Stimulated activated CD8-positive, alpha-beta memory T cell treated with anti-CD3 and anti-CD28 coated beads, Interleukin-15, amount 100 ng/mL, for 4 hours (primary cell): ENCODE data around the gene IFIT1B.
"Not testable (repeated sequence)": the region's sequence is repeated elsewhere in the genome, so short reads cannot be mapped to it uniquely, and the experiment has no call there.

Experiments used
- DNase-seq, 2 donors: peaks; one replicate each; pipeline ENCODE4 v3.0.0-alpha.2; 2020; ENCODE audit warnings: low read depth in 2 of 2

IFIT1B gene

GRCh38 chr10:89382757-89383156 is 4.9 kb downstream of the IFIT1B start:
- no peak for DNase-seq

GRCh38 chr10:89384474-89385340 is 6.9 kb downstream of the IFIT1B start:
- no peak for DNase-seq

- no peak for DNase-seq
These were observed 10.9 kb downstream of the IFIT1B start for GRCh38 chr10:89388806-89389205.

GRCh38 chr10:89389254-89389653 is 11.4 kb downstream of the IFIT1B start:
- DNase-seq = no peak

GRCh38 chr10:89390476-89391225 is 12.8 kb downstream of the IFIT1B start:
- DNase-seq = no peak

- not testable (repeated sequence) for DNase-seq
These were observed 13.3 kb downstream of the IFIT1B start for GRCh38 chr10:89391226-89391576.

GRCh38 chr10:89391907-89392756 is 14.3 kb downstream of the IFIT1B start, which contains the start of gene IFIT1:
Gene IFIT1, plus strand, starts transcription at chr10:89392623. Its CDS starts 90 bp downstream, at chr10:89392713.
- peak in 1 of 2 donors; percentile 20 for DNase-seq

GRCh38 chr10:89392974-89393373 is 15.1 kb downstream of the IFIT1B start:
- no peak for DNase-seq

- DNase-seq = no peak
These were observed 16.0 kb downstream of the IFIT1B start for GRCh38 chr10:89393898-89394297.

GRCh38 chr10:89395141-89395540 is 17.3 kb downstream of the IFIT1B start:
- DNase-seq = no peak

- DNase-seq = no peak
These were observed 20.3 kb downstream of the IFIT1B start for GRCh38 chr10:89398003-89398749.

GRCh38 chr10:89399956-89400355 is 22.1 kb downstream of the IFIT1B start:
- DNase-seq = no peak

GRCh38 chr10:89403043-89403442 is 25.2 kb downstream of the IFIT1B start:
- DNase-seq = no peak

GRCh38 chr10:89404104-89405047 is 26.5 kb downstream of the IFIT1B start:
- DNase-seq = no peak

- DNase-seq = not testable (repeated sequence)
These were observed 28.3 kb downstream of the IFIT1B start for GRCh38 chr10:89406178-89406577.

- DNase-seq = not testable (repeated sequence)
These were observed 29.9 kb downstream of the IFIT1B start for GRCh38 chr10:89407792-89408191.

- DNase-seq = not testable (repeated sequence)
These were observed 31.4 kb downstream of the IFIT1B start for GRCh38 chr10:89409282-89409681.

GRCh38 chr10:89410551-89410950 is 32.7 kb downstream of the IFIT1B start:
- DNase-seq = not testable (repeated sequence)

GRCh38 chr10:89411135-89411534 is 33.3 kb downstream of the IFIT1B start:
- not testable (repeated sequence) for DNase-seq

GRCh38 chr10:89412276-89412675 is 34.4 kb downstream of the IFIT1B start:
- DNase-seq = peak in 1 of 2 donors; percentile 9
